HG03571 (cell line): Measurements from ENCODE around the gene GATAD2A.
A peak's percentile ranks its signal among the peaks of the same experiment; 100 is the strongest.
"Not testable (repeated sequence)": the region's sequence is repeated elsewhere in the genome, so short reads cannot be mapped to it uniquely, and the experiment has no call there.

ENCODE experiments used
- ATAC-seq: cut with Tn5 transposase; IDR thresholded peaks from one replicate; pipeline ENCODE4 v1.9.1; 2021; ENCODE audit not compliant: unreplicated experiment

GATAD2A gene, protein sequence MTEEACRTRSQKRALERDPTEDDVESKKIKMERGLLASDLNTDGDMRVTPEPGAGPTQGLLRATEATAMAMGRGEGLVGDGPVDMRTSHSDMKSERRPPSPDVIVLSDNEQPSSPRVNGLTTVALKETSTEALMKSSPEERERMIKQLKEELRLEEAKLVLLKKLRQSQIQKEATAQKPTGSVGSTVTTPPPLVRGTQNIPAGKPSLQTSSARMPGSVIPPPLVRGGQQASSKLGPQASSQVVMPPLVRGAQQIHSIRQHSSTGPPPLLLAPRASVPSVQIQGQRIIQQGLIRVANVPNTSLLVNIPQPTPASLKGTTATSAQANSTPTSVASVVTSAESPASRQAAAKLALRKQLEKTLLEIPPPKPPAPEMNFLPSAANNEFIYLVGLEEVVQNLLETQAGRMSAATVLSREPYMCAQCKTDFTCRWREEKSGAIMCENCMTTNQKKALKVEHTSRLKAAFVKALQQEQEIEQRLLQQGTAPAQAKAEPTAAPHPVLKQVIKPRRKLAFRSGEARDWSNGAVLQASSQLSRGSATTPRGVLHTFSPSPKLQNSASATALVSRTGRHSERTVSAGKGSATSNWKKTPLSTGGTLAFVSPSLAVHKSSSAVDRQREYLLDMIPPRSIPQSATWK

GRCh38 chr19:19404879-19405860 lies at the start of gene GATAD2A:
Gene GATAD2A (plus strand): TSS chr19:19405675. CDS start chr19:19465346, 59,671 bp downstream.
- peak; percentile 60 for ATAC-seq

- no peak for ATAC-seq
Measured at GRCh38 chr19:19356500-19356899, 49.0 kb upstream of the GATAD2A start.

- no peak for ATAC-seq
Measured at GRCh38 chr19:19356901-19357566, 48.4 kb upstream of the GATAD2A start.

DNA sequence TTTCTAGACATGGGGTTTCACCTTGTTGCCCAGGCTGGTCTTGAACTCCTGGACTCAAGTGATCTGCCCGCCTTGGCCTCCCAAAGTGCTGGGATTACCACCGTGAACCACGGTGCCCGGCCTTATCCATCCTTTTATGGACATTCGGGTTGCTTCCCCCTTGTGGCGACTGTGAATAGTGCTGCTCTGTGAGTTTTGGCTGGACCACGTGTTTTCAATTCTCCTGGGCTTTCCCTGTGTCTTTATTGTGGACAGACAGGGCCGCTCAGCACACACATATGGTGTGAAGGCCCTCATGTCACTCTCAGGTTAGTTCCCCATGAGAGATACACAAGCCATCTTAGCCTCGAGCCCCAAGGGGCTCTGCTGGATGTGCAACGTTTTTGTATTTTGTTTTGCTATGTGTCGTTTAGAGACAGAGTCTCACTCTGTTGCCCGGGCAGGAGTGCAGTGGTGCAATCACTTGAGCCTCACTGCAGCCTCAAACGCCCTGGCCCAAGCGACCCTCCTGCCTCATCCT lies 44.3 kb upstream of the GATAD2A start:
- peak; percentile 46 for ATAC-seq

- no peak for ATAC-seq
Measured at GRCh38 chr19:19362075-19362474, 43.4 kb upstream of the GATAD2A start.

GRCh38 chr19:19366434-19367396 lies 38.8 kb upstream of the GATAD2A start:
- ATAC-seq, result peak; percentile 63

DNA sequence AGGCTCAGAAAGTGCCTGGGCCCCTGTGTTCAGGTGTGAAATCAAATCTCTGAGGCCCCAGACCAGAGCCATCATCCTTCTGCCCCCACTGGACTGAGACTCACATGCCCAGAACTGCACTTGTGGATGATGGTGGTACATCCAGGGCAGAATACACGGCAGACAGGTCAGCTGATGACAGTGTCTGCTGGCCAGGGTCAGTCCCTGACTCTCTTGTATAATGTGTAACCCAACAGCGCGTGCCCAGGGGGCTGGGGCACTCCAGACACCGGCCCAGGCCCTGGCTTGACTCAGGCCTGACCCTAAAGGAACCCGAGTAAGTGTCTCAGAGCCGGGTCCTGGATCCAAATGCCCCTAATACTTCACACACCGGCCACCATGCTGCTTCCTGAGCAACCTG lies 37.4 kb upstream of the GATAD2A start:
- no peak for ATAC-seq

DNA sequence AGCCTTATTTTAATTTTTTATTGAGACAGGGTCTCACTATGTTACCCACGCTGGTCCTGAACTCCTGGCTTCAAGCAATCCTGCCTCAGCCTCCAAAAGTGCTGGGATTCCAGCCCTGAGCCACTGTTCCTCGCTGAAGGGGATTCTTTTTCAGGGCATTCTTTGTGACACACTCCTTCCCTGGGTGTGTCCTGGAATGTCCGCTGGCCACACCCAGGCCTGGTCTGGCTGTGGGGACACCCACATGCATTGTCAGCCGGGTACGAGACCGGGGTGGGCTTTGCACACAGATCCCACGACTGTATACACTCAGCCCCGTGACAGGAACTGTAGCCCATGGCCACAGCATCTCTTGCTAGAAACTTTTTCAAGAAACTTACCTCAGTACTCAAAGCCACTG lies 34.4 kb upstream of the GATAD2A start:
- ATAC-seq, result no peak

- peak; percentile 87 for ATAC-seq
Measured at GRCh38 chr19:19372656-19373416, 32.6 kb upstream of the GATAD2A start.

GRCh38 chr19:19379527-19379926 lies 25.9 kb upstream of the GATAD2A start:
- ATAC-seq, result no peak

DNA sequence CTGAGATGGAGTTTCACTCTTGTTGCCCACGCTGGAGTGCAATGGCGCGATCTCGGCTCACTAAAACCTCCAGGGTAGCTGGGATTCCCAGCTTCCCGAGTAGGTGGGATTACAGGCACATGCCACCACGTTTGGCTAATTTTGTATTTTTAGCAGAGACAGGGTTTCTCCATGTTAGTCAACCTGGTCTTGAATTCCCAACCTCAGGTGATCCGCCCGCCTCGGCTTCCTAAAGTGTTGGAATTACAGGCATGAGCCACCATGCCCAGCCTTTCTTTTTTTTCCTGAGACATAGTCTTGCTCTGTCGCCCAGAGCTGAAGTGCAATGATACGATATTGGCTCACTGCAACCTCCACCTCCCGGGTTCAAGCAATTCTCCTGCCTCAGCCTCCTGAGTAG lies 25.2 kb upstream of the GATAD2A start:
- not testable (repeated sequence) for ATAC-seq

- no peak for ATAC-seq
Measured at GRCh38 chr19:19381007-19381926, 24.2 kb upstream of the GATAD2A start.

GRCh38 chr19:19382118-19382517 lies 23.4 kb upstream of the GATAD2A start:
- ATAC-seq, result no peak

DNA sequence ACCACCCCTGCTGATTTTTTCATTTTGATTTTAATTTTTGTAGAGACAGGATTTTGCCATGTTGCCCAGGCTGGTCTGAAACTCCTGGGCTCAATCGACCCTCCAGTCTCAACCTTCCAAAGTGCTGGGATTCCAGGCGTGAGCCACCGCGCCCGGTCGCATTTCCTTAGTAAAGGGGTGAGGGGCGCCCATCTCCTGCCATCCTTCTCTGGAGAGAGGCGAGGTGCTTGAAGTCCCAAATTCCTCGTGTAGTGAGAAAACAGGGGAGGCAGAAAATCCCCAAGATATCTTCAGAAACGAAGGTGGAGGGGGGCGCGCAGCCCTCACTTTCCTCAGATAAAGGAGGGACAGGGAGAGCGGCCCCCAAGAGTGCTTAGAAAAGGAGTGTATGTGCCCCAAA lies 21.0 kb upstream of the GATAD2A start:
- no peak for ATAC-seq

DNA sequence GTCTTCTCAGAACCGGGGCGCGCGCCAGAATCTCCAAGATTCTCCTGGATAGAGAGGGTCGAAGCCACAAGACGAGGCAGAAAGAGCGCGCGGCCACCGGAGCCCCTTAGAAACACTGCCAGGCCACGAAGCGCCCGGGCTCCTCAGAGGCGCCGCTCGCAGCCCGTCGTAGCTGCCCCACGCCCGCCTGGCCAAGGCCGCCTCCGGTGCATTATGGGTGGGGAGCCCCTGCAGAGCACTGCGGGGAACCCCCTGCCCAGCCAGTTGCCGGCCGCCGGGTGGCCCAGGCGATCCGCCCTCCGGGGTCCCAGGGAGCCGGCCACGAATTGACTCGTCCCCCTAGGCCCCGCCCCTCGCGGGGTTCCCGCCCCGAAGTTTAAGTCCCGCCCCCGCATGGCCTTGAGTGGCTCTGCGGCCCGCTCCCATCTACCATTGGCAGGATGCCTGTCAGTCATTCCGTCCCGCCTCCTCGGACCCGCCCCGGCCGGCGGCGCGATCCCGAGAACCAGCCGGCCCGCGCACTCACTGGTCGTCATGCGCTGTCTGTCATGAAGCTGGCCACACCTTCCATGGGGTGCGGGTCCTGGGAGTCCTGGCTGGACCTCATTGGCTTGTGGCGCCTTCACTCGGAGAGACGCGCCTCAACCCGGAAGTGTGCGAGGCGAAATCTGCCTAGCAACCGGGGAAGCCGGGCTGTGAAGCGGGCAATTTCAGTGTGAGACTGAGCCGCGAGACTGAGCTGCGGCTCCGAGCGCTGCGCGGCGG lies 20.2 kb upstream of the GATAD2A start:
- peak; percentile 89 for ATAC-seq

DNA sequence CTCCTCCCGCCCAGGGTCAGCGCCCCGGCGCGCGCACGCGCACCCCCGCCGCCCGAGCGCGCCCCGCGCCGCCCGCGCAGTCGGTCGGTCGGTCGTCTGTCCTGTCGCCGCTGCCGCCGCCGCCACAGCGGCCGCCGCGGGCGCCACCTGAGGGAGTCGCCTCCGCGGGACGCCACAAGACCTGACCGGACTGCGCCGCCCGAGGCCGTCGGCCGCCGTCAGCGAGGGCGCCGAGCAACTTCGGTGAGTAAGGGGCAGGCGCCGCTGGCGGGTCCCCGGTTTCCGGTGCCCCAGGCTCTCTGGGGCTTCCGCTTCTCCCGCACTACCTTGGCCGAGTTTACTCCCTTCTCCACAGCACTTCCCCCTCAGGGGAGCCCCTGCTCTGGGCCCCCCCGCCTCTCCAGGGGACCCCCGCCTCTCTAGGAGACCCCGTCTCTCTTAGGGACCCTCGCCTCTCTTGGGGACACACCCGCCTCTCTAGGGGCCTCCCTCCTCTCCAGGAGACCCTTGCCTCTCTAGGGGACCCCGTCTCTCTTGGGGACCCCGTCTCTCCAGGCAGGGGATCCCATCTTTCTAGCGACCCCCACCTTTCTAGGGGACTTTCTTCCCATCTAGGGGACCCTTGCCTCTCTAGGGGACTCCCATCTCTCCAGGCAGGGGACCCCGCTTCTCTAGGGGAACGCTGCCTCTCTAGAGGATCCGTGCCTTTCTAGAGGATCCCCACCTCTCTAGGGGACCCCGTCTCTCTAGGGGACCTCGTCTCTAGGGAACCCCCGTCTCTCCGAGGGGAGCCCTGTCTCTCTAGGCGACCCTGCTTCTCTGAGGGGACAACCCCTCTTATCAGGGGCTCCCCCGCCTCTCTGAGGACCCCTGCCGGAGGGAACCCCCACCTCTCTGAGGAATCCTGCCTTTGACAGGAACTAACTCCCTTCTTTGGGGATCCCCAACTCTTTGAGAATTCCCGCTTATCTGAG lies 19.3 kb upstream of the GATAD2A start:
- peak; percentile 19 for ATAC-seq
